ENCODE data around the gene ZNF134. TPM values are rescaled to one million over a fixed set of nuclear protein-coding genes. Genes with fewer than 3 reads are reported as not detected.

ZNF134 gene
- total RNA-seq, 4 donors from 2014 or later: 23.4 to 33.1 (median 28.6) TPM

DNA sequence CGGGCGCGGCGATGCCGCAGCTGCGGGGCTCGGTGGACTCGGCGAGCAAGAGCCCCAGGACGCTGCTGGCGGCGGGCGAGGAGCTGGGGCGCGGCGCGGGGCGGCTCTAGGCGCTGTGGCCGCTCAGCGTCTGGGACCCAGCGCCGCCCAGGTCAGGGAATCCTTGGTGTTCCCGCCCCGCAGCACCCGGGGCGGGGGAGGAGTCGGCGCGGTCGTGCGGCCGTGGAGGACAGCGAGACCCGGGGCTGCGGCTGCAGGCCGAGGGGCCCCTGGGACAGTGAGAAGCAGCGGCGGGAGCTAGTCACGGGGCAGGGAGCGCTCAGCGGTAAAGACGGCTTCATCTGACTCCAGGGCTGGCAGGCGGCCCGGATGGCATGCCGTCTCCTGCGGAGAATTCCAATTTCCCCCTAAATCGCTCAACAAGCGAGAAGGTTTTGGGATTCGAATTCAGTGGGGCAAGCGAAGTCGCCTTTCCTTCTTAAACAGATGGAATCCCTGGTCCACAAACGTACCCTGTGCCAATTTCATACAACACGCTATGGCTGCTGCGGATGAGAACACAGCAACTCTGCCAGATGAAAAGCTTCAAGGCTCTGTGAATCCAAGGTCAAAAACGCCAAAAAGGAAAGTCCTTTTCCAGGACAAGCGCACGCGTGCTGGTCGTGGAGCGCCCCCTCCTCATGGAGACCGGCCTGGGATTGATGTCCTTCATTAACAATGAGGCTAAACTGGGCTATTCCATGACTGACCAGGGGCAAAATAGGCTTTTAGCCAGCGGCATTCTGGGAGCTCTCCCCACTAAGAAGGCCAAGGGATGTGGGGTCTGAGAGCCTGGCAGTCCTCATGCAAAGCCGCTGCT, 50.5 kb downstream of the ZNF134 start:
- H3K4me3 ChIP-seq: peak overlapping the region; percentile 47 to 67
- WGBS, 2 donors (ENCODE audit: low coverage in 1 of 2): 1 to 10% methylated on average over 8 to 20 of the region's 64 CpGs

DNA sequence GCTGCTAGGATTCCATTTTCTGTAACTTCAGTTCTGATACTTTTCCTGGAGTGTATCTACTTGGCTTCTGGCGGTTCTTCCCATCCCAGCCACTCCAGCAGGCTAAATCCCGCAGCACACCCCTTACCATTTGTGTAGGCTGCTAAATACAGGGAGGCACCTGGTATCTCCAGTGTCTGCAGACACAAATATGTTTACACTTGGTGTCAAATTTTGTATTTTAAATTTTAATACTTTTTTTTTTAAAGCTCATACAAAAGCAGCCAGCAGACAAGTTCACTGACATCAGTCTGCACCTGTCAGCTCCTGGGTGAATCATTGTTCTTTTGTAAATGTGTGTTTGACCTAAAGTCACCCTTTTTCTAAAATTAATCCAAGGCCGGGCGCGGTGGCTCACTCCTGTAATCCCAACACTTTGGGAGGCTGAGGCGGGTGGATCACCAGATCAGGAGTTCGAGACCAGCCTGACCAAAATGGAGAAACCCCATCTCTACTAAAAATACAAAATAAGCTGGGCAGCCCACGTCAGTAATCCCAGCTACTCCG, 51.3 kb downstream of the ZNF134 start:
- TF ChIP-seq POLR2AphosphoS5 (IDR thresholded peaks at IDR 0.05) (no peak), POLR2A (IDR thresholded peaks at IDR 0.05) (no peak), EP300 (IDR thresholded peaks at IDR 0.05) (no peak)
- TF ChIP-seq, protein P1, sequence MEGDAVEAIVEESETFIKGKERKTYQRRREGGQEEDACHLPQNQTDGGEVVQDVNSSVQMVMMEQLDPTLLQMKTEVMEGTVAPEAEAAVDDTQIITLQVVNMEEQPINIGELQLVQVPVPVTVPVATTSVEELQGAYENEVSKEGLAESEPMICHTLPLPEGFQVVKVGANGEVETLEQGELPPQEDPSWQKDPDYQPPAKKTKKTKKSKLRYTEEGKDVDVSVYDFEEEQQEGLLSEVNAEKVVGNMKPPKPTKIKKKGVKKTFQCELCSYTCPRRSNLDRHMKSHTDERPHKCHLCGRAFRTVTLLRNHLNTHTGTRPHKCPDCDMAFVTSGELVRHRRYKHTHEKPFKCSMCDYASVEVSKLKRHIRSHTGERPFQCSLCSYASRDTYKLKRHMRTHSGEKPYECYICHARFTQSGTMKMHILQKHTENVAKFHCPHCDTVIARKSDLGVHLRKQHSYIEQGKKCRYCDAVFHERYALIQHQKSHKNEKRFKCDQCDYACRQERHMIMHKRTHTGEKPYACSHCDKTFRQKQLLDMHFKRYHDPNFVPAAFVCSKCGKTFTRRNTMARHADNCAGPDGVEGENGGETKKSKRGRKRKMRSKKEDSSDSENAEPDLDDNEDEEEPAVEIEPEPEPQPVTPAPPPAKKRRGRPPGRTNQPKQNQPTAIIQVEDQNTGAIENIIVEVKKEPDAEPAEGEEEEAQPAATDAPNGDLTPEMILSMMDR (IDR thresholded peaks at IDR 0.05): no peak
- H3K27me3 ChIP-seq: peaks cover 26% of the 10 kb centered on the region
- no peak for ATAC-seq
- 44 to 62% methylated on average over 3 to 7 of the region's 9 CpGs for WGBS, 2 donors (ENCODE audit: low coverage in 1 of 2)
- H3K36me3 ChIP-seq: no peaks in the 10 kb centered on the region
- H3K4me1 ChIP-seq: peaks cover 0 to 20% (median 0%) of the 10 kb centered on the region in 3 donors
- H3K27ac ChIP-seq: peak overlapping the region in 3 of 4 donors; percentile 79 to 88 (median 84)
- H3K9me3 ChIP-seq: no peaks in the 10 kb centered on the region
- no peak overlapping the region for H3K4me3 ChIP-seq

More for the DNA sequence above, 50.5 kb downstream of the ZNF134 start:
- peaks cover 0 to 20% (median 0%) of the 10 kb centered on the region in 3 donors for H3K4me1 ChIP-seq
- TF ChIP-seq POLR2A (IDR thresholded peaks at IDR 0.05): no peak
- H3K9me3 ChIP-seq: no peaks in the 10 kb centered on the region
- peak; percentile 83 for ATAC-seq
- peak overlapping the region; percentile 51 to 88 (median 82) for H3K27ac ChIP-seq
- H3K27me3 ChIP-seq: peaks cover 19% of the 10 kb centered on the region
- no peaks in the 10 kb centered on the region for H3K36me3 ChIP-seq

DNA sequence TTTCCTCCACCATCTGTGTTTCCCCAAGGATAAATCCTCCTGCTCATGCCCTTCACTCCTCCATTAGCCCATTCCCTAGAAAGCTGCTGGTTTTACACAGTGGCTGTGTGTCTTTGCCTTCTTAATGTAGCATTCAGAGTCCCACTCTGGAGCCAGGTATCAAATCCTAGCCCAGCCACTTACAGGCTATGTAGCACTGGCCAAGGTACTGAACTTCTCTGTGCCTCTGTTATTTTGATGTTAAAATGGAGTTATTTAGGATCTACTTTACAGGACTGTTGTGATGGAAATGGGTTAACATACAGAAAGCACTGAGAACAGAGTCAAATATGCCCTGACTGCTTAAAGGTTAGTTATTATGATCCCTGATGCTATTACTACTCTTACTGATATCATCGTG, 53.2 kb downstream of the ZNF134 start:
- Histone ChIP-seq H3K27ac (no peak overlapping the region), H3K4me1 (peaks cover 0 to 20% (median 0%) of the 10 kb centered on the region in 3 donors), H3K36me3 (no peaks in the 10 kb centered on the region), H3K9me3 (no peaks in the 10 kb centered on the region), H3K27me3 (peaks cover 23% of the 10 kb centered on the region), H3K4me3 (no peak overlapping the region)
- 89 to 100% methylated on average over 1 of the region's 1 CpG for WGBS, 2 donors (ENCODE audit: low coverage in 1 of 2)
- no peak for ATAC-seq
- TF ChIP-seq POLR2AphosphoS5 (IDR thresholded peaks at IDR 0.05) (no peak), EP300 (IDR thresholded peaks at IDR 0.05) (no peak), POLR2A (IDR thresholded peaks at IDR 0.05) (no peak)
- TF ChIP-seq, protein P1 (IDR thresholded peaks at IDR 0.05): no peak

DNA sequence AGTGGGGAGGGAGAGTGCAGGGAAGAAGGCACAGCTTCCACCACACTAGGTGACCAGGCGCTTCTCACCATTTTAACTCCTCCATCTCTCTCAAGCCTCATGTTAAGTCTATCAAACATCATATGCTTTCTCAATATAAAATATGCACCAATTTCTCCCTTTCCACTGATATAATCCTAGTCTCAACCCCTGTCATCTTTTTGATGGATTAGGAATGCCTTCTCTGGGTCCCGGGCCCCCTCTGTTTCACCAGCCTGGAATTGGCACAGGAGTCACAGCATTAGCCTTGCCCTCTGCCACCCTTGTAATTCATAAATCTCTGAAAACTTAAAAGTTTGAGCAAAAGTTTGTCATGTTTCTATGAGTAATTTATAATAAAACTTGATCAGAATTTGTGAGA, 54.6 kb downstream of the ZNF134 start, which contains the start of gene ZSCAN4:
Gene ZSCAN4, plus strand, starts transcription at position 301 of the 400 bp plus-strand sequence. CDS start 7,211 bp downstream, outside the sequence.
- ATAC-seq: no peak
- H3K27me3 ChIP-seq: peaks cover 15% of the 10 kb centered on the region

More for the DNA sequence above, 54.6 kb downstream of the ZNF134 start, which contains the start of gene ZSCAN4:
- WGBS, 2 donors (ENCODE audit: low coverage in 1 of 2): 74 to 86% methylated on average over 2 of the region's 2 CpGs
- Histone ChIP-seq H3K4me3 (no peak within 1 kb of the TSS), H3K36me3 (no peaks in the 10 kb centered on the region), H3K4me1 (peaks cover 0 to 19% (median 0%) of the 10 kb centered on the region in 3 donors), H3K27ac (no peak within 1 kb of the TSS), H3K9me3 (no peaks in the 10 kb centered on the region)
- TF ChIP-seq, protein P1 (IDR thresholded peaks at IDR 0.05): no peak
- TF ChIP-seq EP300 (IDR thresholded peaks at IDR 0.05): no peak
- no peak for TF ChIP-seq POLR2AphosphoS5 (IDR thresholded peaks at IDR 0.05)
- no peak for TF ChIP-seq POLR2A (IDR thresholded peaks at IDR 0.05)

Data from gastroesophageal sphincter (tissue), 4 donors.